ENCODE measurements around the gene ATP8B3. TPM values are rescaled to one million over a fixed set of nuclear protein-coding genes. Genes with fewer than 3 reads are reported as not detected.
A peak's percentile ranks its signal among the peaks of the same experiment; 100 is the strongest.

ATP8B3 gene
- total and polyA plus RNA-seq, 11 donors = 0.19 to 3.5 (median 0.72) TPM

DNA sequence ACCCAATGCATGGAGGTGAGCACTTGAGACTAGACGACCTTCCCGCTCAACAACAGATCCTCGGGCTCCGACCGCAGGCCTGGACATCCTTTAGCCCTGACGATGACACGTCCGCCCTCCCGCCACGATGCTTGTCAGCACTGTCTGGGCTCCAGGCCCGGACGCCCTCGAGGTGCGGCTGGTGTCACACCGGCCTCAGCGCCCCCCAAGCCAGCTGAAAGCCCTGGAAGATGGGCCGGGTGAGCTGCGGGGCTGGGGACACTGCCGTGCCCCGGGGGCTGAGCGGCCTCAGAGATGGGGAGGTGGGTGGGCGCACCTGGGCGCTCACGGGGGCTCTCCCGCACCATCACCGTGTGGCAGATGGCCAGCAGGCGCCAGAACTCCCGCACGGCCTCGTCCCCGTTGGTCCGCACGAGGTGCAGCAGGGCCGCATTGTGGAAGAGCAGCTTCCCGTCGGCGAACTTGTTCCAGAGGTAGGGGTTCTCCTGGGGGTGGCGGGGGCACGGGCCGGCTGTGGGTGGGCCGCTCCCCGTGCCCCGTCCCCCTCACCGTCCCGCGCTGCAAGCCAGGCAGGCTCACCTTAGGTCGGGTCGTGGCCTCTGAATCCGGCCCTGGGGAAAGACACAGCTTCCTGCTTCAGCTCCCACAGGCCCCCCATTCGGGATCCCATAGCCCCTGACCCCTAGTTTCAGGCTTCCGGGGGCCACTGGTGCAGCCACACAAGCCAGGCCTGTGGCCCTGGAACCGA, 15.5 kb downstream of the ATP8B3 start:
- Histone ChIP-seq H3K9me3 (no peaks in the 10 kb centered on the region), H3K36me3 (no peaks in the 10 kb centered on the region), H3K4me1 (peaks cover 0 to 7% (median 4%) of the 10 kb centered on the region in 12 donors), H3K27ac (no peak overlapping the region), H3K27me3 (peaks cover 4 to 20% (median 9%) of the 10 kb centered on the region in 9 donors), H3K4me3 (no peak overlapping the region)
- intact Hi-C loops (cut with DNase I) = loop anchor here in 2 of 10 donors (10.0 kb wide), 1 partner anchor 252 kb away; no protein-coding TSS in a partner anchor
- TF ChIP-seq POLR2A (IDR thresholded peaks at IDR 0.05) = no peak
- TF ChIP-seq, protein P1, sequence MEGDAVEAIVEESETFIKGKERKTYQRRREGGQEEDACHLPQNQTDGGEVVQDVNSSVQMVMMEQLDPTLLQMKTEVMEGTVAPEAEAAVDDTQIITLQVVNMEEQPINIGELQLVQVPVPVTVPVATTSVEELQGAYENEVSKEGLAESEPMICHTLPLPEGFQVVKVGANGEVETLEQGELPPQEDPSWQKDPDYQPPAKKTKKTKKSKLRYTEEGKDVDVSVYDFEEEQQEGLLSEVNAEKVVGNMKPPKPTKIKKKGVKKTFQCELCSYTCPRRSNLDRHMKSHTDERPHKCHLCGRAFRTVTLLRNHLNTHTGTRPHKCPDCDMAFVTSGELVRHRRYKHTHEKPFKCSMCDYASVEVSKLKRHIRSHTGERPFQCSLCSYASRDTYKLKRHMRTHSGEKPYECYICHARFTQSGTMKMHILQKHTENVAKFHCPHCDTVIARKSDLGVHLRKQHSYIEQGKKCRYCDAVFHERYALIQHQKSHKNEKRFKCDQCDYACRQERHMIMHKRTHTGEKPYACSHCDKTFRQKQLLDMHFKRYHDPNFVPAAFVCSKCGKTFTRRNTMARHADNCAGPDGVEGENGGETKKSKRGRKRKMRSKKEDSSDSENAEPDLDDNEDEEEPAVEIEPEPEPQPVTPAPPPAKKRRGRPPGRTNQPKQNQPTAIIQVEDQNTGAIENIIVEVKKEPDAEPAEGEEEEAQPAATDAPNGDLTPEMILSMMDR (IDR thresholded peaks at IDR 0.05) = no peak
- ATAC-seq = peak in 2 of 4 donors; percentile 11
- DNase-seq = no peak
- WGBS, 4 donors = 50 to 65% (median 56%) methylated on average over 26 to 52 of the region's 52 CpGs

DNA sequence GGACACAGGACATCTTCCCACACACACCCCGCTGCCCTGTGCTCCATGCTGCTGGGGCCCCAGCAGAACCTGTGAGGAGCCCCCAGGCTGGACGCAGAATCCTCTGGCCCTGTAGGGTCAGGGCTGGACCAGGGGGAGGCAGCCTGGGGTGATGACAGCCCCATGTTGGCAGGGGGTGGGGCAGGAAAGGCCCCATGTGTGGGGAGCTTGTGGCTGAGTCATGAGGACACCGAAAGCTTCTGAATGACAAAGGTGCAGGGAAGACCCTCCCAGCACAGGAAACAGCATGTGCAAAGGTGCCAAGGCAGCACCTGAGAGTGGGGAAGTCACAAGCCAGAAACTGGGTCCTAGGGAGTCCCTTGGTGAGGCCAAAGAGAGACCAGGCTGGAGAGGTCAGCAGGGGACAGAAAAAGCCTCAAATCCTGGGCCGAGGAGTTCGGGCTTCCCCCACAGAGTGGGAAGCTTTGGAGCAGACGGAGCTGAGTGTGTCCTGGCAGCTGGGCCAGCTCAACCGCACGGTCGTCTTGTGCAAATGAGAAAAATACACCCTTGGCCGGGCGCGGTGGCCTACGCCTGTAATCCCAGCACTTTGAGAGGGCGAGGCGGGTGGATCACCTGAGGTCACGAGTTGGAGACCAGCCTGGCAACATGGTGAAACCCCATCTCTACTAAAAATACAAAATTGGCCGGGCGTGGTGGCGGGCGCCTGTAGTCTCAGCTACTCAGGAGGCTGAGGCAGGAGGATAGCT, 17.5 kb downstream of the ATP8B3 start:
- H3K27me3 ChIP-seq = peaks cover 4 to 27% (median 15%) of the 10 kb centered on the region in 9 donors
- 82 to 84% (median 83%) methylated on average over 20 of the region's 20 CpGs for WGBS, 4 donors
- ATAC-seq (no peak), DNase-seq (no peak)
- peaks cover 0 to 8% (median 4%) of the 10 kb centered on the region in 12 donors for H3K4me1 ChIP-seq
- H3K9me3 ChIP-seq = no peaks in the 10 kb centered on the region
- TF ChIP-seq, protein P1 (IDR thresholded peaks at IDR 0.05) = no peak
- no peak for TF ChIP-seq POLR2A (IDR thresholded peaks at IDR 0.05)
- intact Hi-C loops (cut with DNase I) = loop anchor here in 2 of 10 donors (10.0 kb wide), 1 partner anchor 250 kb away; no protein-coding TSS in a partner anchor
- H3K36me3 ChIP-seq = no peaks in the 10 kb centered on the region
- H3K4me3 ChIP-seq = no peak overlapping the region
- no peak overlapping the region for H3K27ac ChIP-seq

DNA sequence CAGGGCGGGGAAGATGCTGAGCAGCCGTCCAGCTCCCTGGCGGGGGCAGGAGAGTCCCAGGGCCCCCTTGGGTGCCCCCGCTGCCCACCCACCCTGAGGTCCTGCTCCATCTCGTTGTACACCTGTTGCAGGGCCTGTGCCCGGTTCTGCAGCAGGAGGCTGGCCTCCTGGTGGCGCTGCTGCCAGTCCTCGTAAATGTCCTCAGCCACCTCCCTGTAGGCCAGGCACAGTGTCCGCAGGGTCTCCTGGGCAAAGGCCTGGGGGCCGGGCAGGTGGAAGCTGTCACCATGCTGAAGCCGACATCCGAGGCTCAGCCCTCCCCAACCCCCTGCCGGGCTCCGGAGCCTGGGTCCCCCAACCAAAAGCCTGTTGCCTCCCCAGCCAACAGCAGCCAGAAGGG, 20.2 kb downstream of the ATP8B3 start:
- intact Hi-C loops (cut with DNase I) = loop anchor here in 2 of 10 donors (10.0 kb wide), 1 partner anchor 247 kb away; no protein-coding TSS in a partner anchor
- TF ChIP-seq, protein P1 (IDR thresholded peaks at IDR 0.05) = no peak
- no peak for TF ChIP-seq POLR2A (IDR thresholded peaks at IDR 0.05)
- Histone ChIP-seq H3K4me3 (no peak overlapping the region), H3K36me3 (no peaks in the 10 kb centered on the region), H3K9me3 (no peaks in the 10 kb centered on the region), H3K27ac (no peak overlapping the region), H3K27me3 (peaks cover 9 to 38% (median 26%) of the 10 kb centered on the region in 9 donors), H3K4me1 (peaks cover 0 to 19% (median 4%) of the 10 kb centered on the region in 12 donors)
- WGBS, 4 donors = 77 to 100% (median 79%) methylated on average over 2 to 14 of the region's 14 CpGs
- DNase-seq = no peak
- no peak for ATAC-seq

Data from heart left ventricle (tissue), 16 donors.